ENCODE results near the gene ZMYND19.

Gene ZMYND19

DNA sequence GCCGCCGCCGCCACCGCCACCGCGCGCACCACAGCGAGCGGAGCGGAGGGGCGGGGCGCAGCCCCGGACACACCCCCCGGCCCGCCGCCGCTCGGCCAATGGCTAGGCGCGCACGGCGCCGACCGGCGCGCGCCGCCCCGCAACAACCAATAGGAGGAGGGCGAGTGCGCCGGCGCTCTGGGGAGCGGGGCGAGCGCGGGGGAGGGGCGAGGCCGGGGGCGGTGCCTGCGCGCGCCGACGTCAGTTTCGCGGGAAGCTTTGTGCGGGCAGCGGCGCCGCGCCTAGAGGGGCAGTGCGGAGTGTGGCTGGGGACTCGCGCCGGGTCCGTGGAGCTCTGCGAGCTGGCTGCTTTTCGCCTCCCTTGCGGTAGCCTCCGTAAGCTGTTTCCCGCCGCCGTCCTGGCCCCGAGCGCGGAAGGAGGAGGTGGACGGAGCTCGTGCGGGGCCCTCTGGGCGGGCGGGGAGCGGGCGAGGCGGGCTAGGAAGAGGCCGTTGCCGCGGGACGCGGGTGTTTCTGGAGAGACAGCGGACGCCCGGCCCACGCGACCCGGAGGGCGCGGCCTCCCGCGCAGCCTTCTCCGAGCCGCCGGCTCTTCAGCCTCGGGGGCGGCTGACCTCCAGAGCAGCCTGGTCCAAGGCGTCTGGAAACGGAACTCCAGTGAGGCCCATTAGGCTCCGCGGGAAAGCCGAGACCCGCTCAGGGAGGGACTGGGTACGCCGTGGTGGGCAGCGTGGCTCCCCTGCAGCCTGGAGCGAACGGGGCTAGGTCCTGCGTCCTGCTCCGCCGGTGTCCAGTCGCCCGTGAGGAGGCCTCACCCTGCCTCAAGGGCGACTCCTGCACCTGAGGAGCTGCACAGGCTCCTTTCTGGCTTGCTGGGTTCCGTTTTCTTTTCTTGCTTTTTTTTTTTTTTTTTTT is at the start of gene ZMYND19:
ZMYND19 (minus strand) TSS at position 44 of the 915 bp plus-strand sequence. CDS start 249 bp downstream, outside the sequence.
- TF ChIP-seq, protein P1, sequence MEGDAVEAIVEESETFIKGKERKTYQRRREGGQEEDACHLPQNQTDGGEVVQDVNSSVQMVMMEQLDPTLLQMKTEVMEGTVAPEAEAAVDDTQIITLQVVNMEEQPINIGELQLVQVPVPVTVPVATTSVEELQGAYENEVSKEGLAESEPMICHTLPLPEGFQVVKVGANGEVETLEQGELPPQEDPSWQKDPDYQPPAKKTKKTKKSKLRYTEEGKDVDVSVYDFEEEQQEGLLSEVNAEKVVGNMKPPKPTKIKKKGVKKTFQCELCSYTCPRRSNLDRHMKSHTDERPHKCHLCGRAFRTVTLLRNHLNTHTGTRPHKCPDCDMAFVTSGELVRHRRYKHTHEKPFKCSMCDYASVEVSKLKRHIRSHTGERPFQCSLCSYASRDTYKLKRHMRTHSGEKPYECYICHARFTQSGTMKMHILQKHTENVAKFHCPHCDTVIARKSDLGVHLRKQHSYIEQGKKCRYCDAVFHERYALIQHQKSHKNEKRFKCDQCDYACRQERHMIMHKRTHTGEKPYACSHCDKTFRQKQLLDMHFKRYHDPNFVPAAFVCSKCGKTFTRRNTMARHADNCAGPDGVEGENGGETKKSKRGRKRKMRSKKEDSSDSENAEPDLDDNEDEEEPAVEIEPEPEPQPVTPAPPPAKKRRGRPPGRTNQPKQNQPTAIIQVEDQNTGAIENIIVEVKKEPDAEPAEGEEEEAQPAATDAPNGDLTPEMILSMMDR (IDR thresholded peaks at IDR 0.05) = no peak
- DNase-seq (ENCODE audit: low spot score) = peak; percentile 86
- Histone ChIP-seq H3K4me3 (peak within 1 kb of the TSS; percentile 95), H3K27ac (peak within 1 kb of the TSS; percentile 16 to 80)

DNA sequence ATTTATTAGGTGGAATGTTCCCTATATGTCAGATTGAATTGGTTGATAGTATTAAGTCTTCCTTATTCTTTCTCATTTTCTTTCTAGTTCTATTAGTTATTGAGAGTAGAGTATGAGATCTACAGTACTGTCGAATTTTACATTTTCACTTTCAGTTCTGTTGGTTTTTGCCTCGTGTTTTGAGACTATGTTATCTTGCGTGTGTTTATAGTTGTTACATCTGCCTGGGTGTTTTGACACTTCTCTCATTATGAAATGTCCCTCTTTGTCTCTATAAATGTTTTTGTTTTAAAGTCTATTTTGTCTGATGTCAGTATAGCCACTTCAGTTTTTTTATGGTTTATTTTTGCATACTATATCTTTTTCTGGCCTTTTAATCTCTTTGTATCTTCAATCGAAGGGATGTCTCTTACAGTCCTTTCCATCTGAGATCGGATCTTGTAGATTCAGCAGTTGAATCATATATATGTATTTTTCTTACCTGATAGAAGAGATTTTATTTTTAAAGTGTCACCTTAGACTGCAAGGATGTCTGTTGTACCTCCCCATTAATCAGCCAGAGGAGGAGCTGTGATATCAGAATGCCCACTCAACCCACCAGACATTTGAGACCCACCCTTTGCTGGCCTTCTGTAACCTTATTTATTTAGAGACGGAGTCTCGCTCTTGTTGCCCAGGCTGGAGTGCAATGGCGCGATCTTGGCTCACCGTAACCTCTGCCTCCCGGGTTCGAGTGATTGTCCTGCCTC is 49.2 kb upstream of the ZMYND19 start:
- peak overlapping the region; percentile 11 for H3K4me3 ChIP-seq
- no peak overlapping the region for H3K27ac ChIP-seq
- DNase-seq (ENCODE audit: low spot score) = no peak
- TF ChIP-seq, protein P1 (IDR thresholded peaks at IDR 0.05) = no peak

DNA sequence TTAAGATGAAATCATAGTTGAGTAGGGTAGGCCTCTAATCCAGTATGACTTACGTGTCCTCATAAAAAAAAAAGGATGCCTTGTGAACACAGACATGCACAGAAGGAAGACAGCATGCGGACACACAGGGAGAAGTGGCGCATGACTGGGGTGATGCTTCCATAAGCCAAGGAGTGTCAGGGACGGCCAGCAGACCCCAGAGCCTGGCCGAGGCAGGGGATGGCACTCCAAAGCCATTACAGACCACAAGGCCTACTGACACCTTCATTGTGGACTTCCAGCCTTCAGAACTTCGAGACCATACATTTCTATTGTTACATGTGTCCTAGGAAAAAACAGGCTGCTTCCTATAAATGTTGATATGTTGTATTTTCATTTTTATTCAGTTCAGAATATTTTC is 48.4 kb upstream of the ZMYND19 start:
- no peak overlapping the region for H3K4me3 ChIP-seq
- TF ChIP-seq, protein P1 (IDR thresholded peaks at IDR 0.05) = no peak
- no peak overlapping the region for H3K27ac ChIP-seq
- DNase-seq (ENCODE audit: low spot score) = no peak

DNA sequence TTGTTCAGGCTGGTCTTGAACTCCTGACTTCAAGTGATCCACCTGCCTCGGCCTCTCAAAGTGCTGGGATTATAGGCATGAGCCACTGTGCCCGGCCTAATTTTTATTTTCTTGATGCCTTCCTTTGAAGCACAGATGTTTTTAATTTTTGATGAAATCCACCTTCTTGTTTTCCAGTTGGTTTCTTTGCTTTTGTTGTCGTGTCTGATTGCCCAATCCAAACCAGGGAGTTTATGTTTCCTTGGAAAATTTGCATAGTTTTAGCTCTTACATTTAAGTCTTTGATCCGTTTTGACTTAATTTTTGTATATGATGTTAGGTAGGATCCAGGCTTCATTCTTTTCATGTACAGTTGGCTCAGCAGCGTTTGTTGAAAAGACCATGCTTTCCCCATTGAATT is 43.7 kb upstream of the ZMYND19 start:
- no peak overlapping the region for H3K4me3 ChIP-seq
- no peak for DNase-seq (ENCODE audit: low spot score)
- TF ChIP-seq, protein P1 (IDR thresholded peaks at IDR 0.05) = no peak
- H3K27ac ChIP-seq = no peak overlapping the region

DNA sequence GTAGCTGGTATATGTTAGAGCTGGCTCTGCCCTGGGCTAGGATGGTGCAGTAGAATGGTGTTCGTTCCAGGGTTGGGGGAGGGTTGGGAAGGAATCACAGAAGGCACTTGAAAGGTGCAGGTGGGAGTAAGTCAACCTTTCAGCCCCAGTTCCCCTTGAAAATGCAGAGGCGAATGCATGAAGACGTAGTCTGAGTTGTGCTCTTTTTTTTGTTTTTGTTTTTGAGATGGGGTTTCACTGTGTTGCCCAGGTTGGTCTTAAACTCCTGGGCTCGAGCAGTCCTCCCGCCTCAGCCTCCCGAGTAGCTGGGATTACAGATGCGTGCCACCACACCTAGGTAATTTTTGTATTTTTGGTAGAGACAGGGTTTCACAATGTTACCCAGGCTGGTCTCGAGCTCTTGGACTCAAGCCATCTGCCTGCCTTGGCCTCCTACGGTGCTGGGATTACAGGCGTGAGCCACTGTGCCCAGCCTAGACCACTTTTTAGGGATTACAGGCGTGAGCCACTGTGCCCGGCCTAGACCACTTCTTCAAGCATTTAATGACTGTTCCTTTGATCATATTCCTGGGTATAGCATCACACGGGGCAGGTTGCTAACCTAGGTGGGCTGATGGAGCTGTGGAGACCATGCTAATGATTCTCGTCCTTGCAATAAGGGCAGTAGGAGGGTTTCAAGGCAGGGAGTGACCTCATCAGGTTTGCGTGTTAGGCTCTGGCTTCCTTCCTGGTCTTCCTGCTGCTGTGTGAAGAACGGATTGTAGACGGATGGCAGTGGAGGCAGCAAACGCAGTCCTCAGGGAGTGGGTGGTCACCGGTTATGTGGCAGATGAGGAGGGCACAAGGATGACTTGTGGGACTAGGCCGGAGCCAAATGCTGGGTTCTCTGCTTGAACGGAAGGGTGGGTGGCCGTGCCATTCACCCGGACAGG is 42.2 kb upstream of the ZMYND19 start:
- TF ChIP-seq, protein P1 (IDR thresholded peaks at IDR 0.05) = no peak
- no peak overlapping the region for H3K27ac ChIP-seq
- no peak for DNase-seq (ENCODE audit: low spot score)

DNA sequence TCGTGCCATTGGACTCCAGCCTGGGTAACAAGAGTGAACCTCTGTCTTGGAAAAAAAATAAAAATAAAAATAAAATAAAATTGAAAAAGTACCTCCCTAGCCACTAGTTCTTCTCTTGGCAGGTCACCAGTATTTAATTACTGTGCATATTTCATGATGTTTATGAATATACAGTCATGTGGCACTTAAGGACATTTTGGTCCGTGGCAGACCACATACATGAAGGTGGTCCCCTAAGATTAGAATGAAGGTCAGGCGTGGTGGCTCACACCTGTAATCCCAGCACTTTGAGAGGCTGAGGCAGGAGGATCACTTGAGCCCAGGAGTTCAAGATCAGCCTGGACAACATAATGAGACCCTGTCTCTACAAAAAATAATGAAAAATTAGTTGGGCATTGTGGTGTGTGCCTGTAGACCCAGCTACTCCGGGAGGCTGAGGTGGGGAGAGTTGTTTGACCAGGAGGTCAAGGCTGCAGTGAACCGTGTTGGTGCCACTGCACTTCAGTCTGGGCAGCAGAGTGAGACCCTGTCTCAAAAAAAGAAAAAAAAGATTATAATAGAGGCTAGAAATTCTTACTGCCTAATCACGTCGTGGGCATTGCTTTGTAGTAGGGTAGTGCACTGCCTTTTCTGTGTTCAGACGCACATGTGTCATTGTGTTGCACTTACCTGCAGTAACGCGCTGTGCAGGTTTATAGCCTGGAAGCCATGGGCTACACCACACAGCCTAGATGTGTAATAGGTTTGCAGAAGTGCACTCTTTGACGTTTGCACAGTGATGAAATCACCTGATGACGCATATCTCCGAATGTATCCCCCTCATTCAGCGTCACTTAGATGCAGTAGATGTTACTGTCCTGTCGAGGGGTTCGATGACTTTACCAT is 41.3 kb upstream of the ZMYND19 start:
- TF ChIP-seq, protein P1 (IDR thresholded peaks at IDR 0.05) = no peak
- no peak overlapping the region for H3K4me3 ChIP-seq
- no peak for DNase-seq (ENCODE audit: low spot score)
- no peak overlapping the region for H3K27ac ChIP-seq

More for the DNA sequence above, 42.2 kb upstream of the ZMYND19 start:
- H3K4me3 ChIP-seq = no peak overlapping the region

Data from coronary artery (tissue), 2 donors.